ENCODE results near the gene USH2A.

USH2A gene

GRCh38 chr1:215780139-215780538 is 643.1 kb downstream of the USH2A start:
- DNase-seq (ENCODE audit: low spot score) = no peak

- no peak for DNase-seq (ENCODE audit: low spot score)
These were observed 643.5 kb downstream of the USH2A start for GRCh38 chr1:215779729-215780128.

- DNase-seq (ENCODE audit: low spot score) = no peak
These were observed 645.8 kb downstream of the USH2A start for GRCh38 chr1:215777370-215777925.

DNA sequence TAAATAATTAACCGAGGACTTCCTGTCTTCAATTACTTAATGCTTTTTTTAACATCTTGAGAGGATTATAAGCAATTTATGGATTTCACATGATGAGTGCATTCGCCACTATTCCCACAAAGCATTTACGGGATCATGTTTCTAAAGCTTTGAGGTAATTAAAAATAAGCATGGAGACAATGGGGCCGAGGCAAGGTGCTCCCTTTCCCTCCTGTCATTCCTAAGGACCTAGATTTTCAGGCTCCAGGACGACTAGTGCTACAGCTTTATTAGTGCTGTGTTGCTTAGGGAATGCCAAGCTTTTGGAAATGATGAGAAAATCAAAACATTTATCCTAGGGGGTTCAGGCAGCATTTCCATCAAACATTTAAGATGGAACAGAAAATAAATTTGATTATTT is 646.9 kb downstream of the USH2A start:
- DNase-seq (ENCODE audit: low spot score) = no peak

DNA sequence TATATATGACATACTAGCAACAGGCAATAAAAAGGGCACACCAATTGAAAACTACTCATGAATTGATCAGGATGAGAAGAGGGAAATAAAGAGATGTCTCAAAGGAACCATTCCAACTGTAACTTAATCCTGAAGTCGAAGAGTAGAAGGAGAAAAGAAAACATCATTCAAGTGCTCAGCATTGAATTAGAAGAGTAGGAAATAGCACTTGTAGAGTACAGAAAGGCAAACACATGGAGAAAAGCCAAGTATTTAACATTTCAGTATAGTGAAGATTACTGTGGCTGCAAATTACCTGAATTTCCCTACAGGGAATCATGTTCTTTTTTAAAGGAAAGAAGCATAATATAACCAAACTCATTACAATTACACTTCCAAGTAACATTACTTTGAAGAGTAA is 651.1 kb downstream of the USH2A start:
- DNase-seq (ENCODE audit: low spot score) = no peak

GRCh38 chr1:215768303-215768702 is 654.9 kb downstream of the USH2A start:
- DNase-seq (ENCODE audit: low spot score) = no peak

DNA sequence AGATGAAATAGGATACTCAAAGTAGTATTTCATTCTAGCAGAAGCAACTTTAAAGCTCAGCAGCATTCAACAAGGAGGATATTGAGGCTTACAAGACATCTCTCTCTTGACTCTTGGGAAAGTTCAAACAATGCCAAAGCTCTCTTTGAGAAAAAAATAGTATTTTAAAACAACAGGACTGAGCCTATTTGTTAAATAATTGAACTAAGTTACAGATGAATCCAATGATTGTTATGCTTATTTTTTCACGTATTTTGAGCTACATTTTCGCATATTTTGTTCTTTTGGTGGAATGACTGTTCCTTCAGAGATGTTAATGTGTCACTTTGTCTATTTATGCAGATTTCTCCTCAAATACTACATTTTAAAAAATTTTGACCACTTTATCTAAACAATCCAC is 655.5 kb downstream of the USH2A start:
- DNase-seq (ENCODE audit: low spot score) = no peak

DNA sequence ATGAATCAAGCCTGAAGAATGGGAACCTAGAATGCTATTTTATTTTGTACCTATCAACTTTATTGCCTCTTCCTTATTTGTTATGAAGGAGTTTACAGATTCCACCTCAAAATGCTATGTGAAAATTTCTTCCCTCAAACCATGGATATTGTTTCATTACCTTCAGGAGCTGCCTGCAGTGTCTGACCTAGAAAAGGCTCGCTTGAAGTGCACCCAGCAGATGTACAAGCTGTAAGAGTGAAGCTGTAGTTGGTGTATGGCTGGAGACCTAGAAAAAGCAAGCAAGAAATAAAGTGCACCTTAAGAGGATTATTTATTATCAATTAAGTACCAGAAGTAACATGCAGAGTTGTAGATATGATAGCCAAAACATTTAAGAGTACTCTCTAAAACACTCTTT is 656.7 kb downstream of the USH2A start:
- no peak for DNase-seq (ENCODE audit: low spot score)

DNA sequence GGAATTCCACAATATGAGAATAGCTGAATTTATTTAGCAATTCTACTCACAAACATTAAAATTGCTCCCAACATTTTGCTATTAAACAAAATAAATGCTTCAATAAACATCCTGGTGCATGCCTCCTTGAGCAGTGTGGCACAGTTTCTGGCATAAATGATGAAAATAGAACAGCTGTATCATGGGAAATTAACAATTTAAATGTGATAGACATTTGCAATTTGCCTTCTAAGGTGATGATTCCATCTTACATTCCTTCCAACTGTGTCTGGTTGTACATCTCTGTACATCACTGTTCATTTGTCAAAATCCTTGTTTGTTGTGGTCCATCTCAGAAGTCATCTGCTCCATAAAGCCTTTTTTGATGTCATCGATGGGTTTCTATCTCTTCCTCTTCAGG is 657.4 kb downstream of the USH2A start:
- DNase-seq (ENCODE audit: low spot score) = no peak

DNA sequence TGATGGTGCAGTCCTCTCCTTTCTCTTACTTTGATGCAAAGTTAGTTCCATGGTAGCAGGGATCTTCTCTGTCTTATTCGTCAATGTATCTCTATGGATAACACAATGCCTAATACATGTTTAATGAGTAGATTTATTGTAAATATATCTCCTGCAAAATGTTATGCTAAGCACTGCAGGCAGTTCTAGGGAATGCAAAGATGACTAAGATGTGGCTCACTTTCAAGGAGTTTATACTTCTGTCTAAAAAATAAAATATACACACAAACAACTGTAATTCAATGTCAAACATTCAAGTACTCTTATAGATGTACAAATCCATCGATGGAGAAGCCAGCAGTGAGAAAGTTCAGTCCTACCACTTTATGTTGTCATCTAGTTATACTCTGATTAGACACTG is 661.8 kb downstream of the USH2A start:
- DNase-seq (ENCODE audit: low spot score) = peak; percentile 8

DNA sequence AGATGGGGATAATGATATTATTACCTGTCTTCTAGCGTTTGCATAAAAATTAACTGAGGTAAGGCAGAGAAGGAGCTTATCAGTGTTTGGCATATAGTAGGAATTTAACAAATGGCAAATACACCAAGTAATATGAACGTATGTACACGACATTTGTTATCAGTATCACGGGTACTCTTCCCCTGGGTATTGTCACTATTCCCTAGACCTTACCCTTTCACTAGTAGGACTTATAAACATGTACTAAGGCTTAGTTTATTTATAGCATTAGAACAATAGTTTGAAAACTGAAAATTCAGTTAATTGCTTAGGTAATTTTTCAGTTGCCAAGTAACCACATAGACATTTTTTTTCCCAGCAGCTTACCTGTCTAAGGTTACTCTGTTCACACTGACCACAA is 669.1 kb downstream of the USH2A start:
- DNase-seq (ENCODE audit: low spot score) = no peak

GRCh38 chr1:215749414-215749813 is 673.8 kb downstream of the USH2A start:
- DNase-seq (ENCODE audit: low spot score) = peak; percentile 49

DNA sequence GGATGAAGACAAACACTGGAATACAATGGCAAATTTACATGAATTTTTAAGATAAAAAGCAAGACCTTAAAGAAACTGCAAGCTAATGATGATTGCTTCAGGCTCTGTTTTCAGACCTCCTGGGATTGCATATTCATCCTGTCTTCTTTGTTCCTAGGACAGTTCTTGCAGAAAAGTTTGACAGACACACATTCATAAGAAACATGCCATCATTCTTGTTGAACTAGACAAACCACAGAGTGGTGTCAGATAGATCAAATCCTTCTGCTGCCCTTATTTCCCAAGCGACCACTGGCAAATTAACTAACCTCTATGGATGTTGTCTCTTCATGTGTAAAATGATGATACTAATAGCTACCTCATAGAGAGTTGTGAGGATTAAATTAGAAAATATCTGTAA is 674.8 kb downstream of the USH2A start:
- DNase-seq (ENCODE audit: low spot score) = no peak

- peak; percentile 2 for DNase-seq (ENCODE audit: low spot score)
These were observed 678.8 kb downstream of the USH2A start for GRCh38 chr1:215744419-215744818.

DNA sequence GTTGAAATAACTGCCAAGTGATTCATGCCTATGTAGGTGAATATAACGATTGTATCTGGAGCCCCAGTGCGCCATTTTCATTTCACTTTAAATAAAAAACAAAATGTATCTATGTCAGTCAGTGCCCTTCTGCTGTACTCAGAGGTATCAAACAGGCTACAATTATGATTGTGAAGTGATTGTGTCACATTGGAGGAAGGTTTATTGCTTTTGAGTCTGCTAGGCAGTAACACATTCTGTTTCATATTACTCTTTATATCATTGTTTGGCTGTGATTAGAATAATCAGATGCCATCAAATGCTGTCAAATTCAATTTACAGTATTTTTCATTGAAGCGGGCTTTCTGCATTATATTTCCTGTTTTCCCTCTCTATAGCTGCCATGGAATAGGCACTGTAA is 684.2 kb downstream of the USH2A start:
- no peak for DNase-seq (ENCODE audit: low spot score)

DNA sequence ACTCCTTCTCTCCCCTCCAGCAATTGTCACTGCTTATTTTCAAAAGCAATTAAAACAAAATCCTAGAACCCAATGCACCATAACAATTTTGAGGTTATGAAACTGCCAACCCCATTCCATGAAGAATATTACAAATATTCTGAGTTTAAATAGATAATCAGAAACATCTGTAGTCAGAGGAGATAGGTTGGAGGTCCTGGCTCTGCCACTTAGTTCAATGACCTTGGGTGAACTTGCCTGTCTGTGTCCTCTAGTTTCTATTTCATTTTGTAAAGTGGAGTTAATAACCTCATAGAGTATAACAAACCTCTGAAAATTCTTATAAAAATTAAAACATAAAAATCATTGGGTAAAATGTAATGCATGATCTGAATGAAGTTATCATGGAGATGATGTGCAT is 691.5 kb downstream of the USH2A start:
- DNase-seq (ENCODE audit: low spot score) = no peak

- DNase-seq (ENCODE audit: low spot score) = no peak
These were observed 692.6 kb downstream of the USH2A start for GRCh38 chr1:215730600-215730999.

DNA sequence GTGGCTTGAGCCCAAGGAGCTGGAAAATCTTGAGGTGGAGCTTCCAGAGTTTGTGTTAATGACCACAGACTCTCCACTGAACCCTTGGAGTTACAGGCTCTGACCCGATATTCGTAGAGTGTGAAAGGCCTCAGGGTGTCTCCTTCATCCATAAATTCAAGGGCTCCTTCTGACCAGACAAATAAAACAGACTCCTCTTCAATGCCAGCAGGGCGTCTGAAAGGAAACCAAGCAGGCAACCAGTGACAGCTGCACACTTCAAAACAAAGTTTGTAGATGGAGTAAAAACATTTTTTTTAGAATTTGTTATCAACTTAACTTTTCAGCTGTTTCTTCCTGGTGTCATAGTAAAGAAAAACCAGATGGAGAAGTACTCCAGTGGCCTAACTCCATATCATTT is 695.1 kb downstream of the USH2A start:
- no peak for DNase-seq (ENCODE audit: low spot score)

DNA sequence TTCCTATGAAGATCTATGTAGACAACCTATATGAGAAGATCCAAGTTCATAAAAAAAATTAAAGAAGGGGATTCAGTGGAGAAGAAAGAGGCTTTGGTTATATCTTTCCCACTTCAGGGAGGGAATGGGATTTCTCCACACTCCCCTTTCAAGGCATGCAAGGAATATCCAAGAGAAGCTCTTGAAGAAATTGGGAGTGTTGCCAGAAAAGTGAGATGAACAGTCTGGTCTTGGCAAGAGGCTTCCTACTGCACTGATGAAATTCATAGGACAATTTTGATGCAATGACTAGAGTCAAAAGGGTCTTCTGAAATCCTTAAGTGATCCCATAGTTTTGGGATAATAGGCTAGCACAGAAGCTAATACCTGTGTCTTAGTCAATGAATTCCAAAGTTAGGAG is 703.1 kb downstream of the USH2A start:
- DNase-seq (ENCODE audit: low spot score) = no peak

DNA sequence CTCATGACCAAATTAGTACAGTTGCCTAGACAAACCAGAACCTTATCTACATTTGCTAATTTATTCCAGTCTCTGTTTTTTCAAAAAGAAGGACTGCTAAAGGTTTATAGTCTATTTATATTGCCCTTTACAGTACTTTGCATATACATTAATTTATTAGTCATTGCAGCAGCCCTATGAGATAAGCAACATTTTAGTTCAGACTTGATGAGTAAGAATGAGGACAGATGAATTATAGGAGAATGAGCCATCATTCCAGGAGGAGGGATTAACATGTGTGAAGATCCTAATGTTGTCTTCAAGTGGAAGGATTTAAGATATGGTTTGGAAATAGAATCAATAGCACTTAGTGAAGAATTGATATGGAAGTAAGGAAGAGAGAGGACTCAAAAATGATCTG is 703.7 kb downstream of the USH2A start:
- no peak for DNase-seq (ENCODE audit: low spot score)

GRCh38 chr1:215718575-215719287 is 704.5 kb downstream of the USH2A start:
- DNase-seq (ENCODE audit: low spot score) = no peak

GRCh38 chr1:215717677-215718426 is 705.4 kb downstream of the USH2A start:
- no peak for DNase-seq (ENCODE audit: low spot score)

DNA sequence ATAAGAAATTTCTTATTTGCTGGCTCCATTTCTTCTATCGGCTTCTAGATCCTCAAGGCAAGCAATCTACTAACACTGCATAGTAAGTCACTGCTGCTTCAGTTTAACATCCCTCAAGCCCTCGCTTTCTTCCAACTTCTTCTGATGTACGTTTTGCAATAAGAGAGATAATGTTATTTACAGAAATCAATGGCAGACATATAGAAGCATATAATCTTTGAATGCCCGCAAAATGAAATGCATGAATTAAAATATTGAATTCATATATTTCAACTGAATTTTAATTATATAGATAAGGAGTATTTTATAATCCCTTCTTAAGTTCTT is 712.4 kb downstream of the USH2A start:
- no peak for DNase-seq (ENCODE audit: low spot score)
